ENCODE results near the gene TGFBR1.

The TGFBR1 gene

DNA sequence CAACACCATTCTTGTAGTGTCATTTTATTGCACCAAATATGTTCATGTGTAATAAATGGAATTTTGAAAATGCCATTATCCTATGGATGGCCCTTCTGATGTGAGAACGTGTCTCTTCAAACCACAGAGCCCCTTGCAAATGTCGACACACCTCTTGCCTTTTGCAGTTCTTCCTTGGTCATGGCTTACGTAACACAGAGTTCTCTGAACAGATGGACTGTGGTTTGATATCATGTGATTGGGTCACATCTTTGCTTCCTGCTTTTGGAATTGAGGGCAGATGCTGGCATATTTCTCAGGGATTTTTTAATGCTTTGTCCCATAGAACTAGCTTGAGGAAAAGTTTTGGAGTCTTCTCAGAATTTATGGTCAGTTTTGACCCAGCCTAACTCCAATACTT, 4.6 kb downstream of the TGFBR1 start:
- DNase-seq: no peak

DNA sequence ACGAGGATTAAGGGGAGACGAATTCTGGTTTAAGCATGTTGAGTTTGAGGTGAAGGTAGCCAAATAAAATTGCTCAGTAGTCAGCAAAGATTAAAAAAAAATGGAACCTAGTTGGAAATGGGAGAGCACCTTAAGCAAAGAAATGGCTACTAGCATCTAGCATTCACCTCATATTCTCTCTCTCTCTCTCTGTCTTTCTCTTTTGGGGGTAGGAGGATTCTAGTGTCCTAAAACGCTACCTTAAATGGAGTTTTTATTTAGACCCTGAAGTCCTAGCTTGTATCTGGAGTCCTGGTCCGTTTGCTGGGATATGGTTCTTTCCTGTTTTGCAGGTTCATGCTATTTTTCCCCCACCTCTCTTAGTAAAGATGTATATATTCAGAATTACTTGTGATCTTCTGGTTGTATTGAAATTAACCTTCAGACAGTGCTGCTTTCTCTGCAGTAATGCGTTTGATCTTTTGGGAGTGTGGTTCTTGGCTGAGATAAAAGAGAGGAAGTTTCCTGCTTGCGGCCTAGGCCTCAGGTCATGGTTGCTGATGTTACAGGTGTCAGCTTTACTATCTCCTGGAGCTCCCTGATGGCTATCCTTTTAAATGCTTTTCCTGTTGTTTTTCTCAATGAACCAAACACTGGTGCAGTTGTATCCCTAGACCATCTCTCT, 8.0 kb downstream of the TGFBR1 start:
- peak; percentile 41 for DNase-seq

DNA sequence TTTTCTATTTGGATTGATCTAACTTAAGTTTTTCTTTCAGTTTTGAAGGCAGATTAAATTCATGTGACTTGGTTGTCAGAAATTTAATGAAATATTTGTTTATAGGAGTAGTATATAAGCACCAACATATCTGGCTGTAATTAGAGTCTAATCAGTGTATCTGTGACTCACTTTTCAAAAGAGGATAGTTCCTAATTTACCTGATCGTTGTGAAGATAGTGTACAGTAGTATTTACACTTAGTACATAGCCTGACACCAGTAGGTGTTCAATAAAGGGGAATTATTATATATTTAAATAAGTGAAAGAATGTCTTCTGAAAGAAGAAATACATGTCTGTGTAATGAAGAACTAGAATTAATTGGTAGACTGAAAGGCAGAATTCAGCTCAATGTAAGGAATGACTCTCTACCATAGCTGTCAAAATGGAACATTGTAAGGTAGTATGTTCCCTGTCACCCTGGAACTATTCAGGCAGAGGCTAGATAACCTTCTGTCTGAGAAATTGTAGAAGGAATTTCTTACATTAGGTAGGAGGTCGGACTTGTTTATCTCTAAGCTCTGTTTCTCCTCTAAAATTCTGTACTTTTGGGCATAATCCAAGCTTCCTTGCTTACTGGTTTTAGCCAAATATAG, 8.6 kb downstream of the TGFBR1 start:
- no peak for DNase-seq

DNA sequence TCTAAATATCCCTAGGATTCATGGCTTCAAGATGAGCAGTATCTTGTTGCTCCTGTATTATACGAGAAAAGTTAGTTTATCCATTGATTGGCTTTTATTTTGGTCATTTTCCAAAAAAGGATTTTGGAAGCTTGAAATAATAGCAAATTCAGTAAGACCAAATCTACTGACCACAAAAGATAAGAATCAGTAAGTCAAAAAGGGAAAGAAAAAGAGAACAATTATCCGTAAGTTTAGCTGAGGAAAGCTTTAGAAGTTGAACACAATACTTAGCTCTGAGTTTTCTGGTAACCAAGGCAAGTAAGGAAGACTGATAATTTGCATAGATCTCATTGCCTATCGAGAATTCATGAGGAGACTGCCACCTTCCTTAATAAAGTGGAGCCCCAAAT, 9.1 kb downstream of the TGFBR1 start:
- no peak for DNase-seq

DNA sequence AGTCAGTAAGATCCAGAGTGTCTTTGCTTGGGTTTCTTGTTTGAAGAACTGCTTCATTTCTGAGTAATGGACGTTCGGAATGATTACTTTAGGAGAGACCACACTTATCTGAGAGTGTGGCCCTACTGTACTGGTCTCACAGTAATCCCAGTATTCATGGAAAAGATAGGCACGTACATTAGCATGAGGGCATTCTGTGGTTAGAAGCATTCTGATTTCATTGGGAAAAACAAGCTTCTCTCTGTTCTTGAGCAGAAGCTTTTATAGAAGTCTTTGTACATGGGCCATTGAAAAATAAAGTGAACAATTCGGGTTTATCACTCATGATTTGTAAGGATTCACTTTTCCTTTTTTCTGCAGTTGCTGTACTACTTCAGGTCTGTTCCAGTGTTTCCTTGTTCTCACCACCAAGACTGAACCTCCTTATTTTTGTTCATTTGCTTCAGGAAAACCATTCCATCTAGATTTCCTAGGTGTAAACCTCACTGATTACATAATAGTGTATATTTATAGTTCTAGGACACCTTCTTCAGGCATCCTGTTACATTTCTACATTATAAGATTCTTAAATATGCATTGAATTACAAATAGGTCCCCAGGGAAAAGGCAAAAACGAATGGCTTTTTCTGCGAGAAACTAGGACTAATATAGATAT, 10.1 kb downstream of the TGFBR1 start:
- DNase-seq: no peak

DNA sequence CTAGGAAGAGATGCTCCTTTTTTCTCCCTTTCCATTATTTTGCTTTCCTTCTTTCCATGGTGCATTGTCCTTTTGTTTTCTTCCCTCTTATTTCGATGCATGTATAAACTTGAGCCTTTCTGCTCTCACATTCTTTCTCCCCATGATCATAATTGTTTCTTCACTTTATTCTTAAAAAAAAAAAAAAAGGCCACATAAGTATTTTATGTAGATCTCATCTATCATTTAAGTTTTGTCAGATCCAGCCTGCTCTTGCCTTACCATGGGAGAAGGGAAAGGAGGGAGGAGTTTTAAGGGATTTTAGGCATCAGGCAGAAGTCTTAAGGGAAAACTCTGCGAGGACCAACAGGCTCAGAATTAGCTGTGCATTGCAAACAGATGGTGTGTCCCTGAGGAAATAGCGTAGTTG, 11.1 kb downstream of the TGFBR1 start:
- DNase-seq: no peak

DNA sequence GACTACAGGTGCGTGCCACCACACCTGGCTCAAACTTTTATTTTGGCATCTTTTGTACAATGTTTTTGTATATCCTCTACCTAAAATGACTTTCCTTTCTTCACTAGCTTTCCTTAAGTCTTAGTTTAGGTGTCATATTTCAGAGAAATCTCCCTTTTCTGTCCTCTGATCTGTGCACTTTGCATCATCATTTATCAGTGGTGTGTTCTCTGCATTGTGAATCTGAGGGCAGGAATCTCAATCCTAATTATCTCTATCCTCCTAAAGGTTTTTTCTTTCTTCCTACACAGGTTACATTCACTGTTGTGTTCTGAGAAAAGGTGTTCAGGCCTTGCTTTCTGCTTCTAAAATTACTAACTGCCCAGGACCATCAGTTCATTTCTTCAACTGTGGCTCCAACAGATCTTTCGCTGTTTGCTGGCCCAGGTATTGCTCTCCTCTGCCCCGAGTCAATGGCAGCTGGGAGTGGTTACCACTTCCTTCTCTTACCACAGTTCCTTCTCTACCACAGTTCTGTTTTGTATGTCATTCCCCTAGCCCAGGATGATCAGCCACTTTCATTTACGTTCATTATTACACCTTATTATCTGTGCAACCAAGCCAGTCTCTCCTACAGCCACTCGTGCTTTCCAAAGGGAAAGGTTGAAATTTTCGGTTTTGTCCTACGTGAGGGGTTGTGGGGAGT, 14.0 kb downstream of the TGFBR1 start:
- DNase-seq: peak; percentile 41

DNA sequence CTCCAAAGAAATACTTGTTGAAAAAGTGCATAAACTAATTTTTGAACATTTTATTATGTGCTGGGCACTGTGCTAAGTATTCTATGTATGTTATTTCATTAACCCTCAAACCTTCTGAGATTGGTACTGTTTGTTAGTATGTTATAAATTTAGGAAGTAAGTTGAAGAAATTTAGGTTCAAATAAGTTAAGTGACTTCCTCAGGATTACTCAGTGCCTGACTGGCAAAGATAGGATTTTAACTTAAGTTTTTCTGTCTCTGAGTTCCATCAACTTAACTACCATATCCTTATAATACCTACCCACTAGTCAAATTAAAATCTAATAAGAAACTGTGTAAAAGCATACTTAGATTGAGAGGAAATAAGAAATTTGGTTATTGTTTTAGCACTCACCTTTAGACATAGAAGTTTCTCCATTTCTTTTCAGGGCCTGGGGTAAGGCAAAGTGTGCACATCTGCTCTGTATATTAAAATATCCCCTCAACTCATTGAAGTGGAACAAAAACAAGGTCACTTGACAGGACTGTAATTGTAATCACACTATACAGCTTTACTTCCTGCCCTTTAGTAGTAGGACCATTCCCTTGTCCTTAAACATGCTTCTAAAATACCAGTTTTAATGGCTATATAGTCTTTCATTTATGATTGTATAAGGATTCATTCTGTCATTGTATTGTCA, 15.2 kb downstream of the TGFBR1 start:
- no peak for DNase-seq

DNA sequence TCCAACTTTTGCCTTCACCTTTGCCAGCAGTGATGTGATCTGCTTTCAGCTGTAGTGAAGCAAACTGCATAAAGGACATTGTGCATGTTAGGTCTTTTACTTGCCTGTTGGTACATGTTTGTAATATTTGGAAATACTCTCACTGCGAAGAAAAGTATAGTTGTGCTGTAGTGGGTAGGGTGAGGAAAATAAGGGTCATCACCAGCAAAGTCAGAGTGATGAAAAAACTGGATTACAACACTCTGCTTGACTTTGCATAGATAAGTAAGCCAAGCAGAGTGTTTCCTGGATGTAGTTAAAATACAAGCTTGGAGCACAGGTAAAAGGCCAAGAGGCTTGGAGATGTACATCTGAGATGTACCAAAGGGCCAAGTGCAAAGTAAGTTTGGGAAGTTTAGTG, 16.7 kb downstream of the TGFBR1 start:
- DNase-seq: no peak

DNA sequence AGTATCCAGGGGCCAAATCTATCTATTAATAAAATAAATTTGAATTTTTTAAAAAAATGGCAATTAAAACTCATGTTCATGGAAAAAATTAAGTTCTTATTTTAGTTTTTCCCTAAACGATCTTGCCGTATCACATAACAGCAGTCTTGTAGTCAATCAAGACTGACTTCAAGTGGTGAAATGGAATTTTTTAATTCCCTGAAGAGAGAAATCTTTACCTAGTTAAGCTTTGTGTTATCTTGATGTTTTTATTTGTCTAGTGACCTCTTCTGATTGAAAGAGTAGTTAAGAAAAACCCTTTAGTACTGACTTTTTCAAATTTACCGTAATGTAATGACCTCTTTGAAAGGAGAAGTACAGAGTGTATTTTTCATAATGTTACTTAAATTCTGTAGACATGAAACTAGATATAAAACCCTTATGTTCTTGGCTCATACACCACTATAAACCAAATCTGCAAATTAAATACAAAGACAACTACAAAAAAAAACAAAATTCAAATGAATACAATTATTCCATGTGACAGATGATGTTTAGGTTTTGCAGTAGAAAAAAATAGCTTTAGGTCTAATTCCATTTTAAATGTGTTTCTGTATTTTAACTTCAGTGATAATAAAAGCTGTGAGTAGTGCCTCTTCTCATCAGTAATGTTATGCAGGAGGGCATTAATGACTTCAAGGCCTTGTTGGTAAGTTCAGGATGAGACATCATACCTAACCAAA, 19.8 kb downstream of the TGFBR1 start:
- no peak for DNase-seq

DNA sequence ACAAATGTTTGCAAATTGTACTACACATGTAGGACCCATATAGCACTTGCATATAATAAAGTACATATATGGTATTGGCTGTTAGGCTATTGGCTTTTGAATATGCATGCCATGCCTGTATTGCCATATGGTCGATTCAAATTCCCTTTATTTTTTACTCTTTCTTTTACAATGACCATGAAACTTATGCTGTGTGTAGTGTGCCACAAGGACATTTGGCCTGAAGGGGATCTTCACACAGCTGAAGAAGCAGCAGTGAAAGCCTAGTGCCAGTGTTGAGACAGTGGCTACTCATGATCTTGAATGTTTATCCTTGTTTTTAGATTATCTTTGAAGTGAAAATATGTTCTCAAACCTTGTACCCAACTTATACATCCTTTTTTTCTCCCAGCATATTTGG, 20.5 kb downstream of the TGFBR1 start:
- no peak for DNase-seq

DNA sequence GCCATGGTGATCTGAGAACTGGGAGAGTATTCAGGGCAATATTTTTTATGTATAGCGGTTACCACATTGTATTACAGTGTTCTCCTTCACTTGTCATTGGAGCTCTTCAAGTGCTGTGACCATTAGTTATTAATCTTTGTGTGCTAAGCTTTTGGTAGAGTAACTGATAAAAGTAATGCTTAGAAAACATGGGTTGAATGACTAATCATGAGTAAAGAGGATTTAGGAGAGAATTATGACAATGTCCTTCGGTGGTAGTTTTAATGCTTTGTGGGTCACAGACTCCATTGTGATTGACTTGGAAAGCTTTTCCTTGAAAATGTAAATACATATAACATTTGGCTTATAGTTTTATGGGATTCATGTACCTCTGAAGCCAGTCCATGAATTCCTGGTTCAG, 21.4 kb downstream of the TGFBR1 start:
- DNase-seq: no peak

DNA sequence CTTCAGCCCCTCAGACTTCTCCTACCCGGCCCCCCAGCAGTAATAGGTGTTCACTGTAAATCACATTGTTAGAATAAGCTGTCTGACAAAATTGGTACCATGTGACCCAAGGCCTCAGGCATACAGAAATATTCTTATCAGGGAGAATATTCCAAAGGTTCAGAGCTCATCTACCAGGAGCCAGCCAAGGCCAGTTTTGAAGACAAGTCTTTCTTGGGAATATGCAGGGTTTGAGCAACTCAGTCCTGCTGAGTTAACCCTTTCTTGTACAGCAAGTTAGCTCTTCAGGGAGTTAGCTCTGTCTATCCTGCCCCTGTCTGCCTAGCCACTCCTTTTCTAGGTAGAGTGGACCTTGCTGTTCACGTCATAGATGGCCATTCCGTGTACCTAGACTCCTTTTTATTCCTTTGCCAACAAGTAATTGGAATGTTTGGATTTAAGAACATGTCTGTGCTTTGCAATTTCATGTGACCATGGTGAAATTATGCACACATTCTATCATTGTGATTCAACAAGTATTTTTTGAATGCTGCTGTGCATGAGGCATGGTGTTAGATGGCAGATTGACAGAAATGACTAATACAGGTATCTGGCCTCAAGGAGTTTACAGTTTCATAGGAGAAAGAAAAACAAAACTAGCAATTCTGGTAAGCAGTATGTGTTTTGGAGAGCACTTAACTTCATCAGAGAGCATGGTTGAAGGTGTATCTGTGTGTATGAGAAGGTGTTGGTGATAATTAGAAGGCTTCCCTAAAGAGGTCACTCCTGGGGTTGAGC, 22.6 kb downstream of the TGFBR1 start:
- no peak for DNase-seq

DNA sequence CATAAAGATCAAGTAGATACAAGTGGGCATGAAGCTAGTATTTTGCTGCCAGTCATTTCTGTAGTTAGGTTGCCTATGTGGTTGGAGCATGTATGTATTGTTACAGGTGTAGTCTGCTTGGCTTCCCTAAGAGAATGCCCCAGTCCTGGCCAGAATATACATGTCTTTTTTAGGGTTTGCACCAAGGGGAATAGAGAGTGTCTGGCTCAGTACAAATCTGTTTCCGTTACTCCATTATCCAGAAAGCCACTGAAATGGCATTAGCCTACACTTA, 23.2 kb downstream of the TGFBR1 start:
- no peak for DNase-seq

DNA sequence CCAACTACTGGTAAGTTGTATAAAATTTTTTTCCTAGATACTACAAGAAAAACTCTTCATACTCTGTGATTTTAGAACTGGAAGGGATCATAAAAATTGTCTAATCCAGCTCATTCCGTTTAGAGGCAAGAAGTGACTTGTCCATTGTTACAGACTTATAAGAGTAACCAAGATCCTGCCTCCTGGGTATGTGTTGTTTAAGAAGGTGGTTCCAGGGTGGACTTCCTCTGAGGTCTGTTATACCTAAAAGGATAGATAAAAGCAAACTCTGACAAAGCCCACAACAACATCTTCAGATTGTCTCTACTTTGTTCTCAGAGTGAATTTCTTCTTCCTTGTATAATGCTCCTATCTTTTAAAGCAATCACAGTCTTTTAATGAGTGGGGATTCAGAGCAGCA, 24.2 kb downstream of the TGFBR1 start:
- no peak for DNase-seq

DNA sequence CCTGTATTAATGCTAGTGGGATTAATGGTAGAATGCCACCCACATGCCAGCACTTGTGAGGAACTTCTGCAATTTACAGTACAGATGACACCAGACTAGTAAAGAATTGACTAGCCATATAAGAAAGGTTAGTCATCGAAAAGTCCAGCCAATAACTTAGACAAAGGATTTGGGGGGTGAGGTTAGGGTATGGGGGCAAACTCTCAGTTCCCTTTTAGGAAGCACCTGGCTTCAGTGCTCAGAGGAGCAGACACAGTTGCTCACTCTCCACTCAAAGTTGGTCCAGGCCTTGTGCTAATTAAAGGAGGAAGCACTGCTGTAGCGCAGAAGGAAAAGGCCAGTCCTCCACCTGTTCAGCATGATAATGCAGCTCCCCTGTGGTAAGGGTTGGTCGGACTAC, 25.2 kb downstream of the TGFBR1 start:
- no peak for DNase-seq

DNA sequence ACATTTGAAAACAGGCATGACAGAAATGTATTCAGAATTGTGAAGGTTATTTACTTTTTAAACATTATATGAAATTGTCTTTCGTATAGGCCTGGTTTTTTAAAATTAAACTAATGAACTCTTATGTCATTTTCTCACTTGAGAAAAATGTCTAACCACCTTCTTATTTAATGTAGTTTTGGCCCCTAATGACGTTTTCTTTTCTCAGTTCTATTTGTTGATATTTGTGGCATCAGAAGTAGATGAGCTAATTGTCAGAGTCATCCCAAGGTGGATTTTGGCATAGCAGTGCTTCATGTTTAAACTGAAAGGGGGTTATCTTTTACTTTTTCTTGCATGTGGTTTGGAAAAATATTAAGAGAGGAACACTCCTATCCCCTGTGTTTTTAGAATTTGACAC, 28.2 kb downstream of the TGFBR1 start:
- DNase-seq: no peak

DNA sequence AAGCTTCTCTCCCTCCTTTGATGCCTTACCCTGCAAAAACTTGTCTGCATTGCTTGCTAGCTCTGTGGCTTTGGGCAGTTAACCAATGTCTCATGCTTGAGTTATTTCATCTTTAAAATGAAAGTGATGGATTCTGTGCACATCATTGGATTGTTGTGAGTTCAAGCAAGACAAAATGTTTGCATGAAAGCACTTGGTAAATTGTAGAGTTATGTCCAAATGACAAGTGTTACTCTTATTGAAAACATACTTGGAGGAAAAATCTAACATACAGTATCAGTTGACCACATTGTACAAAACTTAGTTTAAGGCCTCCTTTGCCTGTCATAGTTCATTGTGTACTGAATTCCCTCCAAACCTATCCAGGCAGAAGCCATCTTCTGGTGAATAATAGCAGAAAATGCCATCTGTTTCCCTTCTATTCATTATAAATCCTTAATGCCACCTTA, 30.0 kb downstream of the TGFBR1 start:
- DNase-seq: no peak

DNA sequence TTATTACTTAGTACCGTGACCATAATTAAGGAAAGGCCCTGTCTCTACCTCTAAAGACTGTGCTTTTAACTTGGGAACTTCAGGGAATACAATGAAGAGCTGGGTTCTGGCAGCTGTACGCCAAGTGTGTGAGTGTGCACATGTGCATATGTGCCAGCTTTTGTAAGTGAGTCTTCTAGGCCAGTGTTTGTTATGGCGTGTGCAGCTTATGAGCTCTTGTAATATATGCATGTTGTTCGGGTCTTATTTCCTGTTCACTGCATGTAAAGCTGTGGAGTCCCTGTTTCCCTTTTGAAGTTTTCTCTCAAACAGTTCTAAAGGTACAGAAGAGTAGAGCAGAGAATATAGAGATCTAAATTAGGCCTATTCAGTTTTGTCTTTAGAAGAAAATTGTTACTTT, 30.5 kb downstream of the TGFBR1 start:
- no peak for DNase-seq

DNA sequence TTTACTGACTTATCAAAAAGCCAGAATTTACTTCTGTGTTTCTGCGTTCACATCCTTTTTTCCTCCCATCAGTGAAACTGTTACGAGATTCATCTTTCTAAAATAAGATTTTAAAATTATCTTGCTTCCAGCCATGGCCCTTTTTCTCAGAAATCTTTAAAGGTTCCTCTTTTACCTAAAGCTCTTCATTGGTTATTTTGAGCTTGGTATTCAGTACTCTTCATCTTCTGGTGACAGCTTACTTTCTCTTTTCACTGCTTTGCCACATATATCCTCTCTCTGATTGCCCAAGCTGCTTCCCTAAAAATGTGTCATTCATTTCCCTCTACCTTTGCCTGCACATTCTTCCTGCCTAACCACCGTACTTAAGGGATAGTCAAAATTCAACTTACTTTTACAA, 32.3 kb downstream of the TGFBR1 start:
- DNase-seq: no peak

DNA sequence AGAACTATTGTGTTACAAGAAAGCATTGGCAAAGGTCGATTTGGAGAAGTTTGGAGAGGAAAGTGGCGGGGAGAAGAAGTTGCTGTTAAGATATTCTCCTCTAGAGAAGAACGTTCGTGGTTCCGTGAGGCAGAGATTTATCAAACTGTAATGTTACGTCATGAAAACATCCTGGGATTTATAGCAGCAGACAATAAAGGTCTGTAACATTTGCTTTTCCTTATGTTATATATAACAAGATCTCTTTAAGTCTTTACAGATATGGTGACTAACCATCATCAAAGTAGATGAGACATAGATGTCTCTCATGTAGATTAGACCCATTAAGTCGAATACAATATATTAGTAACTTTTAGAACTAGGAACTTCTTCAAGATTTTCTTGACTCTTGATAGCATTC, 33.0 kb downstream of the TGFBR1 start:
- no peak for DNase-seq
